Measurements from ENCODE around the gene NME7.
"Not testable (repeated sequence)": the region's sequence is repeated elsewhere in the genome, so short reads cannot be mapped to it uniquely, and the experiment has no call there.

Gene NME7

GRCh38 chr1:169305356-169305755, 62.2 kb downstream of the NME7 start:
- no peak for DNase-seq (ENCODE audit: low read depth)

- no peak for DNase-seq (ENCODE audit: low read depth)
These were observed 66.7 kb downstream of the NME7 start for GRCh38 chr1:169300854-169301253.

GRCh38 chr1:169298441-169298840, 69.2 kb downstream of the NME7 start:
- no peak for DNase-seq (ENCODE audit: low read depth)

GRCh38 chr1:169295846-169296245, 71.8 kb downstream of the NME7 start:
- DNase-seq (ENCODE audit: low read depth), result no peak

- DNase-seq (ENCODE audit: low read depth), result no peak
These were observed 72.2 kb downstream of the NME7 start for GRCh38 chr1:169295425-169295824.

GRCh38 chr1:169289016-169289415, 78.6 kb downstream of the NME7 start:
- no peak for DNase-seq (ENCODE audit: low read depth)

- peak; percentile 59 for DNase-seq (ENCODE audit: low read depth)
These were observed 79.6 kb downstream of the NME7 start for GRCh38 chr1:169288011-169288414.

- DNase-seq (ENCODE audit: low read depth), result no peak
These were observed 80.3 kb downstream of the NME7 start for GRCh38 chr1:169287280-169287679.

- DNase-seq (ENCODE audit: low read depth), result not testable (repeated sequence)
These were observed 86.0 kb downstream of the NME7 start for GRCh38 chr1:169281562-169281961.

GRCh38 chr1:169271098-169271497, 96.5 kb downstream of the NME7 start:
- peak; percentile 10 for DNase-seq (ENCODE audit: low read depth)

GRCh38 chr1:169266133-169266532, 101.5 kb downstream of the NME7 start:
- no peak for DNase-seq (ENCODE audit: low read depth)

GRCh38 chr1:169263059-169263458, 104.5 kb downstream of the NME7 start:
- no peak for DNase-seq (ENCODE audit: low read depth)

- DNase-seq (ENCODE audit: low read depth), result no peak
These were observed 105.7 kb downstream of the NME7 start for GRCh38 chr1:169261884-169262283.

- no peak for DNase-seq (ENCODE audit: low read depth)
These were observed 107.0 kb downstream of the NME7 start for GRCh38 chr1:169260478-169261151.

- DNase-seq (ENCODE audit: low read depth), result no peak
These were observed 107.8 kb downstream of the NME7 start for GRCh38 chr1:169259816-169260215.

GRCh38 chr1:169250795-169251194, 116.8 kb downstream of the NME7 start:
- DNase-seq (ENCODE audit: low read depth), result no peak

- peak; percentile 16 for DNase-seq (ENCODE audit: low read depth)
These were observed 117.6 kb downstream of the NME7 start for GRCh38 chr1:169250022-169250421.

- DNase-seq (ENCODE audit: low read depth), result peak; percentile 38
These were observed 118.0 kb downstream of the NME7 start for GRCh38 chr1:169249611-169250010.

GRCh38 chr1:169245706-169246105, 121.9 kb downstream of the NME7 start:
- DNase-seq (ENCODE audit: low read depth), result no peak

GRCh38 chr1:169240449-169241232, 127.0 kb downstream of the NME7 start:
- peak; percentile 43 for DNase-seq (ENCODE audit: low read depth)

- no peak for DNase-seq (ENCODE audit: low read depth)
These were observed 130.7 kb downstream of the NME7 start for GRCh38 chr1:169236880-169237279.

GRCh38 chr1:169236143-169236542, 131.5 kb downstream of the NME7 start:
- peak; percentile 33 for DNase-seq (ENCODE audit: low read depth)

- DNase-seq (ENCODE audit: low read depth), result no peak
These were observed 132.0 kb downstream of the NME7 start for GRCh38 chr1:169235568-169235967.

GRCh38 chr1:169234780-169235179, 132.8 kb downstream of the NME7 start:
- DNase-seq (ENCODE audit: low read depth), result no peak
